H4 (cell line): Measurements from ENCODE around the gene GLO1. TPM values are rescaled to one million over a fixed set of nuclear protein-coding genes. Genes with fewer than 3 reads are reported as not detected.
"Not testable (repeated sequence)": the region's sequence is repeated elsewhere in the genome, so short reads cannot be mapped to it uniquely, and the experiment has no call there.

ENCODE experiments used
- DNase-seq: peaks from one replicate; pipeline ENCODE4 v3.0.0-alpha.2; 2015; ENCODE audit warnings: low spot score
- total RNA-seq: library from RNA; depleted of rRNA; stranded (reverse); fragments of >200 nt; shearing (Covaris generic); gene quantifications from 2 replicates; pipeline ENCODE4 v1.2.3, GENCODE V29; 2014

GLO1 gene
- total RNA-seq, 1 experiment from 2014 or later = 365 TPM

DNA sequence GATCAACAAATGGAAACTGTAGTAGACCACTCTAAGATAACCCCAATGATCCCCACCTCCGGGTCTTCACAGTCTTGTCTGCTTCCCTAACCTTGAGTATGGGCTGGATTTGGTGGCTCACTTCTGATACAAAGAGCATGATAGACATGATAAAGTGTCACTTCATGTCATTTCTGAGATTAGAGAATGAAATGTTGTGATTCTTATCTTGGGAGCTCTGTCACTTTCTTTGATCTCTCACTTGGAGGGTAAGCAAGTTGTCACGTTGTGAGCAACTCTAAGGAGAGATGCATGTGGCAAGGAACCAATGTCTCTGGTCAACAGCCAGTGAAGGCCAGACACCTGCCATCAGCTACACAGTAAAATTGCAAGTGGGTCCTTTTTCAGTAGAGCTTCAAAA is 3.0 kb upstream of the GLO1 start:
- no peak for DNase-seq

DNA sequence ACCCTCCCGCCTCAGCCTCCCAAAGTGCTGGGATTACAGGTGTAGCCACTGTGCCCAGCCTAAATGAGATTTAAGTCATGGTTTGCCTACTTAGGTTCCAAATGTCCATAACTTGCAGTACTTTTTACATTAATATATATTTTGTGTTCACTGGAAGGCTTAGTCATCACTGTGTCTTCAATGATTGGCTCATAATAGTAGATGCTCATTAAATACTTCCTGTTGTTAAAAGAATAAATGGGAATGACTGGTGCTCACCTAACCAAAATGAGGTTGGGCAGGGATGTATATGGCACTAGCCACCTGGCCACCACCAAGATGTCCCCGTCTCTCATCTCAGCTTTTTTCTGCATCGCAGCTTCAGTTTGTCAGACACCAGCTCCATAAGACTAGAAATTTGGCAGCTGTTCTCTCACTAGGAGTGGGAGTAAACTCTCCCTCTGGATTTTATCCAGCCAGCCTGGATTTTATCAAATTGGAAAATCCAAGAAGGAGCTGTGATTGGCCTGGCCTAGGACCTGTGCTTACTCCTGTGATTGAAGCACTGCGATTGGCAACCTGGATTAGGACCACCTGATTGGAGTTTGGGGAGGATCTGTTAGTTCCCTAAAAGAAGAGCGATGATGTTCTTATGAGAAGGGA is 1.1 kb upstream of the GLO1 start:
- DNase-seq = no peak

DNA sequence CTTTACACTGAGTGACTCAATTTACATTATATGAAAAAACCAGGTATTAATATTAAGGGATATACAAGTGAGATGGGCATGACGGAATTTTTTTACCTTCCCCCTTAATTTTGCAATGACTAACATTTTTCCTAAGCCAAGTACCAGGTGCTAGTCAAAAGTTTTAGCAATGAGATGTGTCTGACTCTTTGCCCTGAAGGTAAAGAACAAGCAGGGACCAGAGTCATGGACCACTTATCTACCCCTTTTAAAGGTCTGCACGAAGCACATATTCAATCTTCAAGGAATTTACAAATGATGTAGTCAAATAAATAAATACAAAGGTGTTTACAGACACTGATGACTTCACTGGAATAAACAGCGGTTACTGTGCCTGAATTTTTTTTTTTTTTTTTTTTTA is 1.4 kb downstream of the GLO1 start:
- no peak for DNase-seq

DNA sequence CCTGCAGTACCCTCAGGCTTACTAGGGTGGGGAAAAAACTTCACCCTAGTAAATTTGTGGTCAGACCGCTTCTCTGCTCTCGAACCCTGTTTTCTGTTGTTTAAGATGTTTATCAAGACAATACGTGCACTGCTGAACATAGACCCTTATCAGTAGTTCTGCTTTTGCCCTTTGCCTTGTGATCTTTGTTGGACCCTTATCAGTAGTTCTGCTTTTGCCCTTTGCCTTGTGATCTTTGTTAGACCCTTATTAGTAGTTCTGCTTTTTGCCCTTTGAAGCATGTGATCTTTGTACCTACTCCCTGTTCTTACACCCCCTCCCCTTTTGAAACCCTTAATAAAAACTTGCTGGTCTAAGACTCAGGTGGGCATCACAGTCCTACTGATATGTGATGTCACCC is 3.2 kb downstream of the GLO1 start:
- DNase-seq = not testable (repeated sequence)

DNA sequence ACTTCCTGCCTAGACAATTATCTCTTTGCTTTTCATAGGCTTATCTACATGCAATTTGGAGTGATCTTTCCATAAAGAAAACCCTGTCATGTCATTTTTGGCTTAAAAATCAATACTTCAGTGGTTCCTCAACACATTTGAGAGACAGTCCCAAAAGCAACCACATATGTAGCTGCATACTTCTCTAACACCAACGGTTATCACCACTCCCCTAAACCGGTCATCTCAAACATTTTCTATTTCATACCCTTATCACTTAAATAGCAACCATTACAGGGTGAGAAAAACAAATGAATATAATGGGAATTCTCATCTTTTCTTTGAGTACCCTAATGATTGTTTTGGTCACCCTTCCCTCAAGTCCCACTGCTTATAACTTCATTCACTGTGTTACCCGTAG is 5.1 kb downstream of the GLO1 start:
- no peak for DNase-seq

DNA sequence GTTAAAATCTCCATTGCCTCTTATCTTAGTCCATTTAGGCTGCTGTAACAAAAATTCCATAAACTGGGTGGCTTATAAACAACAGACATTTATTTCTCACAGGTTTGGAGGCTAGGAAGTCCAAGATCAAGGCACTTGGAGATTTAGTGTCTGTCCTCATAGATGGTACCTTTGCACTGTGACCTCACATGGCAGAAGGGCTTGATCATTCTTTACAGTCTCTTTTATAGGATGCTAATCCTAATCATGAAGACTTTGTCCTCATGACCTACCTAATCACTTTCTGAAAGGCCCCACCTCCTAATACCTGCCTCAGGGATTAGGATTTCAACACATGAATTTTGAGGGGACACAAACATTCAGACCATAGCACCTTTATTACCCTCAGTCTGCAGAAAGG is 6.6 kb downstream of the GLO1 start:
- DNase-seq = no peak

DNA sequence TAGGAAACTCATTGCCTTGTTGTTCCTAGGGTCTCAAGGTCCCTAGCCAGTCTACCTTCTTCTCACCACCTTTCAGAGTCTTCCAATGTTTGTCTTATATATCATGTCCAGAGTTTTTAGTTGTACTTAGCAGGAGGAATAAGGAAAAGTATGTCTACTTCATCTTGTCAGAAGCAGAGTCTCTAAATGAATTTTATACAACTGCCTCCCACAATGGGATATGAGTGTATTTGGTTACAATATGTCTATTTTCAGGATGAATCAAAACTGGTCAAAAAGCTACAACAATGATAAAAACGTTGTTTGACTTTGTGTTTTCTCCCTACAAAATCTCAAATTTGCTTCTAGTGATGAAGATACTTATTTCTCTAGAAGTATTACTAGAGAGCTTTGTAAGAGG is 7.0 kb downstream of the GLO1 start:
- no peak for DNase-seq

DNA sequence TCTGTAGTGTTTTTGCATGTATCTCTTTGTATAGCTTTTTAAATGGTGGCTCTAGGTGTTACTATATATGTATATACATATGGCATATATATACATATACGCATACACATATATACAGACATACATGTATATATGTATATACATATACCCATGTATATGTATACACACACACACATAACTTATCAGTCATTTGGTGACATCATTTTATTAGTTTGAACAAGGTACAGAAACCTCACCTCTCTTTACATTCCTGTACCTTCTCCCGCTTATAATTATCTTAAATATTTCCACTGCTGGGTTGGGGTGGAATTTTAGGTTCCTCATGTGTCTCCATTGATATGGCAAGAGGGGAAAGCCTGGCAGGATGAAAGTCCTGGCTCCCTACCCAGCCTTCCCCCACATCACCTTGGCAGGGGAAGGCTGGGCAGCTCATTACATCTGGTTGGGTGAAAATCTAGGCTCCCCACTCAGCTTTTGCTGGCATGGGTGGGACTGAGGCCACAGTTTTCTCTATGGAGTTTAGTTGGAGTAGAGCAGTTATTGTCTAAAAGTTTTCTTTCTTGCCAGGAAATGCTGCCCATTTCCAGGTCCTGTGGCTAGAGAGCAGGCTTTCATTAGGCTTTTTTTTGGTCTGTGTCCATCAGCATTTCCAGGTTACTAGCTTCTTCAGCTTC is 7.6 kb downstream of the GLO1 start:
- DNase-seq = no peak

DNA sequence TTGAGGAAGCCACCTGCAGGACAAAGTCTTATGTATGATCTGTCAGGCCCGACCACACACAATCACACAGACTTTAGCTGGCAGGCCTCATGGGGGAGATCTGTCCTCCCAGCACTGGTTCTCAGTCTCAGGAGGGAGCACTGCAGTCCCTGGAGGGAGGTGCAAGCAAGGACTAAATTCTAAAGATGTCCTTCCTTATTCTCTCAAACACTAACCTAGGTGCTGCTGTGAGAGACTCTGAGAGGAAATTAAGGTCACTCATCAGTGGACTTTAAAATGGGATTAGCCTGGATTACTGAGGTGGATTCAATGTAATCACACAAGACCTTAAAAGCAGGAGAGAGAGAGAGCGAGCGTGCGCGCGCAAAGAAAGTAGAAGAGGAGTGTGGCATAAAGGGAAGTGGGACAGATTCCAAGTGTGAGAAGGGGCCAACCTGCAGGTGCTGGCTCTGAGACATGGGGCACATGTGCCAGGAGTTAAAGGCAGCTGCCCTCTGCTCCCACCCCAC is 14.3 kb downstream of the GLO1 start:
- no peak for DNase-seq

DNA sequence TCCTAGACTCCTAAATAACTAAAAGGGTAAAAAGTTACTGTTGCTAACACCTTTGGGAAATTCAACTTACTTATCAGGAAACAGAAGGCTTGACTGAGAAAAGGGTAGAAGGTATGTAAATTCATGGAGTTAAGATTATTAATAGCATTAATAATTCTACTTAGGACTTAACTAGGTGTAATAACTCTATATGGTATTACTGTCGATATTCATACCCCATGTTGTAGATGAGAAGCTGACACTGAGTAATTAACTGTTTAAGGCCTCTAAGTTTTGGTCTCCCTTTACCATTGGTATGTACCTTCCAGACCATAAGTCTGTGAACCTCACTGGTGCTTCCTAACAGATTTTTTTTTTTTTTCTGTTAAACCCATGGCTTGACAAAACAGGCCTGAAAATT is 15.4 kb downstream of the GLO1 start:
- DNase-seq = no peak

DNA sequence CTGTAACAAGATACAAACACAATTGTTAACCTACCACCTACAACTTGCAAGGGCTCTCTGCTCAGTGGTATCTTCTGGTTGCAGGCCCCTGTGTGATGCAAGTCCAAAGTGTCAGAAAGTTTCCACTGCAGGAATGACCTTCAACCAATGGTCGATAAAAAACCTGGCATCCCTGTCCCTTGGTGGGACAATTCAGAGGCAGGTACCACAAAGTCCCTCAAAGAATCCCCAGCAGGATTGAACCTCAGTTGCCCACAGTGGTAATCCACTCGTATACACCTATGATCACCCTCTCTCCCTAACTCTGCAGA is 15.9 kb downstream of the GLO1 start:
- DNase-seq = no peak

DNA sequence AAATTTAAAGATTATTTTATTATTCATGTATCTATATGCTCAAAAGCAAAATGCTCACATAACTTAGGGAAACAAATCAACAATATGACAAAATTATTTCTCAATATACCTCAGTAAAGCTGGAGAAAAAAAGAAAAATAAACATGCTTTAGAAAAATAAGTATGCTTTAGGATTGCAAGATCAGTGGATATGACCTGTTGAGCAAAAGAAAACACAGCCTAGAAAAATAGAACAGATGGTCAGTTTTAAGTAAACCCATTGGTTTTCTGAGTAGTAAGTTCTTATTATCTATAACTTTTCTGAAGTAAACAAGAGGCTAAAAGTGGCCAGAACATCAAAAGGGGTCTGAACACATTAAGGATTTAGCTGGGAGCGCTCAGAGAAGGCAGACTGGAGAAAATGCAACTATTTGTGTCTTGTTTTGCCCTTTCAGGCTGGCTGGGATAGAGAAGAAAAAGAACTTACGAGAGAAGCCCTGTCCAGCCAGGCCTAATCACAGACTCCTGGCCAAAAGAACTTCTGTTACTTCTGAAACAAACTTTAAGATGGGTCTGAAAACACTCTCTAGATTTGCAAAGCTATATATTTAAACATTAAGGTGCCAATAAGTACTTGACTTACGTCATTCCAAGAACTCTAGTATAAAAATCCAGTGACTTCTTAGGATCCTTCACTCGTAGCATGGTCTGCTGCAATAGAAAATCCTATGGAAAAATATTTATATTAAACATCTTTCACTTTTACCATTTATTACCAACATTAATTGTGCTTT is 16.5 kb downstream of the GLO1 start:
- DNase-seq = no peak

DNA sequence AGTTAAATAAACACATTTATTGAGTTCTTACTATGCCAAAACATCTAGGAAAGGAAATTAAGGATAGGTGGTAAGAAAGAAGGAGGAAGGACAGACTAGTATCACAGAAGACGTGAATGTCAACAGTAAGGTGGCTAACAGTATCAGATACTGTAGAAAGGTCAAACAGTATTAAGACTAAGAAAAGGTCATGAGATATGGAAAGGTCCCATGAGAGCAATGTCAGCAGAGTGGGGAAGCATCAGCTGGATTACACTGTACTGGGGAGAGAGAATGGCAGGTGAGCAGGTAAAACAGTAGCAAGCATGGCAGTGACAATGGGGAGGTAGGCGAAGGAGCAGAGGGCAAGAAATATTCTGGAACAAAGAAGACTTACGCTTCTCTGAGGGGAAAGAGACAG is 18.0 kb downstream of the GLO1 start:
- DNase-seq = no peak

DNA sequence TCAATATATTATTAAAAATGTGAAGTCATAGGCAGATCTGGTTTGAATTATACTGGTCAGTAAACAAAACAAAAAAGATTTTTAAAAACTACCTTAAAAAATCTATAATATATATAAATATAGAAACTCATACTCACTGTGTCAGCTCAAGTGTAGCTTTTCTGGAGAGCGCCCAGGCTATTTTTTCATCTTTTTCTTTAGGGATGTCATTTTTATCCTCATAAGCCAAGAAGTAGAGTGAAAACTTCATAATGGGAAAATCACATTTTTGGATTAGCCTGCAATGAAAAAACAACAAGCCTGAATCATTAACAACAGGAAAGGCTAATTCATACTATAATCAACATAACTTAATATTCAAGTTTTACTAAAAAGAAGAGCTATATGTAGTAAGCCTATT is 18.7 kb downstream of the GLO1 start:
- no peak for DNase-seq

DNA sequence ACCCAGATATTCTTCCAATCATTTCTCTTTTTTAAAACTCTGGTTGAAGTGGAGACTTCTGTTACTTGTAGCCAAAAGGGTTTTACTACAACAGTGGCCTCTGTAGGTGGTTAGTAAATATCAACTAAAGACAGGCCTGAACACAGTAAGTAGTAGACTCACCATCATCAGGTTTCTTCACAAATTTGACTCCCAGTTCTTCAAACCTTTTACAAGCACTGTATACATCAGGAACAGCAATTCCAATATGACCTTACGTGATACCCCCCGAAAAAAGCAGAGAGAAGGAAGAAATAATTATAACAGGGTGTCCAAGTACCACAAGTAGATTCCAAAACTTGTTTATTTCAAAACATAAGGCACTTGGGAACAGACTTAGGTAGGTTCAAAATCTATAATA is 21.1 kb downstream of the GLO1 start:
- DNase-seq = no peak

DNA sequence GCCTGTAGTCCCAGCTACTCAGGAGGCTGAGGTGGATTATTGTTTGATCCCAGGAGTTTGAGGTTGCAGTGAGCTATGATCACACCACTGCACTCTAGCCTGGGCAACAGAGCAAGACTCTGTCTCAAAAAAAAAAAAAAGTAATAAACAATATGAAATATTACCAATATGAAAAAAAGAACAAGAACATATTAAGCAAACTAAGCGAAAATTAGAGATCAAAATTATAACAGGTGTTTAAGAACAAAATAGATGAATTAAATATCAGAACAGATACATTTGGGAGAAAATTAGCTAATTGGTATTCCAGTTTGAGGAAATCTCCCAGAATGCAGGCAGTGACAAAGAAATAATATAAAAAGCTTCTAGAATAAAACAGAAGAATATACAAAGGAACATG is 23.3 kb downstream of the GLO1 start:
- DNase-seq = no peak

DNA sequence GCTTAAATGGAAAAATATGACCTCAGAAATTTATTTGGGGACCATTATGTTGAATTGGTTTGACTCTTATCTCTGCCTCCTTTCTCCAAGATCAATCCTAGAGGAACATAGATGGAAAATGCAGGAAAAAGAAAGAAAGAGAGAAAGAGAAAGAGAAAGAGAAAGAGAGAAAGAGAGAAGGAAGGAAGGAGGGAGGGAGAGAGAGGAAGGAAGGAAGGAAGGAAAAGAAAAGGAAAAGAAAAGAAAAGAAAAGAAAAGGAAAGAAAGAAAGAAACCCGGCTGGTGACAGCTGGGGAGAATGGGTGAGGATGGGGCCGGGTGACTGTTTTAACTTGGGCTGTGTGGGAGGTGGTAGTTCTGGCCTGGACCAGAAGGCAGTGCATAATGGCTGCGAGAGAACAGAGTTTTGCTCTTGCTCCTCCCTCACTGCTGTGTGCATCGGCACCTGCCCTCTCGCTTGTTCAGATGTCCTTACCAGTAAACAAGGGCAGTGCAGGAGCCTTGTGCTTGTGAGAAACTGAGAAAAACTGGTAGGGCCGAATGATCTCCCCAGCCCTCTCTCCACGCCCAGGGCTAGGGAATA is 24.7 kb downstream of the GLO1 start:
- no peak for DNase-seq

DNA sequence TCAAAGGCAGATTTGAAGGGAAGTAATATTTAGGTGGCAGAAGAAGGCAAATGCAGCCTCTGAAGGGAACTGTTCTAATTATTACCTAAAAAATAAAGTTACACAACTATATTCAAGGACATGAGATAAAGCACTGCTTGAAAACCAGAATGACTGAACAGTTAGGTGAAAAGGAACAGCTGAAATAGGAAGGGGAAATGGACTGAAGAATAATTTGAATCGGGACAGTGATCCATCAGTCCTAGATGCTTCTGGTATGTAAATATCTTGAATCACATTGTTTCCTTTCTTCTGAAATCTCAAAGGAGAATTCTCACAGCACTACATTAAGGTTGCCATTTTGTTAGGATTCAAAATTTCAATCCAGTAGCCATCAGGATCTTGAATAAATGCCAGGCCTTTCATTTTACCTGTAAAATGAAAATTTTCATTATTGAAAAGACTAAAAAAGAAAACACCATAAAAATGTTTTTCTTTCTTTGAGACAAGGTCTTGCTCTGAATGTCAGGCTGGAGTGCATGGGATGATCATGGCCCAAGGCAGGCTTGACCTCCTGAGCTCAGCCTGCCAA is 25.9 kb downstream of the GLO1 start:
- no peak for DNase-seq

DNA sequence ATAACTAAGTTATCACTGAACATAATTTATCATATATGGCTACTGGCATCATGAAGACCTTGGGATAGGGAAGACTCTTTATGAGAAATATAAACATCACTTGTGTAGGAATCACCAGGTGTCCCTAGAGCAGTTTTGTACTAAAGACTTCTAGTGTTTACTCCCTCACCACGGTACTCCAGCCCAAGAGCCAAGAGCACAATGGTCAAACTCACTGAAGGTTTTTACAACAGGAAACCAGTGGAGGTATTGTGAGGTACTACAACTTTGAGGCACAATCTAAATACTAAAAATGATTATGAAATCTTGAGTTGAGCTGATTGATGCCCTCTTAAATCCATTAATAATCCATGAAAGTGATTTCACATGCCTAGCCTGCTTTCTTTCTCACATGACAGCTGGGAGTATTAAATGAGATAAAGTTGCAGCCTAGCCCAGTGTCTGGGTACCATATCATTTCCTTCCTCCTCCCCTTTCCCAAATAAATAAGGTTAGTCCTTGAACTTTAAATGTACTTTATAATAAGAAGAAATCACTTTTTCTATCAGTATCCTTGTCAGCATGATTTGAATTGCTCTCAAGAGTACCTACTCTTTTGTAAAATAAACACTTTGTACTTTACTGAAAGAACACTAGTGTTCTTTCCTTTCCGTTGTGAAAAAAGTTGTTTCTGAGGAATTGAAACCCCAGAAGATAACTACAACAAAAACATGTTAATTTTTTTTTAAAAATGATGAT is 26.5 kb downstream of the GLO1 start:
- DNase-seq = no peak

DNA sequence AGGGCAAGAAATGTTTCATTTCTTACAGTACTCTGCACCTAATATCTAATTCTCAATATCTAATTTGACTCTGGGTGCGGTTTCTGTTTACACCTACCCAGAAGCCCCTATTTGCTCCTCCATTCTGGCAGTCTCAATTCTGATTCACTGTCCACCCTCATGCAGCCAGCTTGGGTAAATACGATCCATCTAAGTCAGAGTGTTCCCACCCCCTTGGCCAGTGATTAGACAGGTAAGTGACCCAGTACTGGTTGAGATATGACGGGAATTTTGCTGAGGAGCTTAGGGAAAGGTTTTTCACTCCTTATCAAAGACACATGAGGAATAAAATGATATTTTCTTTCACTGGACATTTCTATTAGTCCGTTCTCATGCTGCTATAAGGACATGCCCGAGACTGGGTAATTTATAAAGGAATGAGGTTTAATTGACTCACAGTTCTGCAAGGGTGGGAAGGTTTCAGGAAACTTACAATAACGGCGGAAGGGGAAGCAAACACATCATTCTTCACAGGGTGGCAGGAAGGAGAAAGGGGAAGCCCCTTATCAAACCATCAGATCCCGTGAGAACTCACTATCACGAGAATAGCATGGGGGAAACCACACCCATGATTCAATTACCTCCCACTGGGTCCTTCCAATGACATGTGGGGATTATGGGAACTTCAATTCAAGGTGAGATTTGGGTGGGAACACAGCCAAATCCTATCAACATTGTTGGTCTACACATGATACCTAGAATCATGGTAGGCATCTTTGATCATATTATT is 29.4 kb downstream of the GLO1 start:
- DNase-seq = no peak

DNA sequence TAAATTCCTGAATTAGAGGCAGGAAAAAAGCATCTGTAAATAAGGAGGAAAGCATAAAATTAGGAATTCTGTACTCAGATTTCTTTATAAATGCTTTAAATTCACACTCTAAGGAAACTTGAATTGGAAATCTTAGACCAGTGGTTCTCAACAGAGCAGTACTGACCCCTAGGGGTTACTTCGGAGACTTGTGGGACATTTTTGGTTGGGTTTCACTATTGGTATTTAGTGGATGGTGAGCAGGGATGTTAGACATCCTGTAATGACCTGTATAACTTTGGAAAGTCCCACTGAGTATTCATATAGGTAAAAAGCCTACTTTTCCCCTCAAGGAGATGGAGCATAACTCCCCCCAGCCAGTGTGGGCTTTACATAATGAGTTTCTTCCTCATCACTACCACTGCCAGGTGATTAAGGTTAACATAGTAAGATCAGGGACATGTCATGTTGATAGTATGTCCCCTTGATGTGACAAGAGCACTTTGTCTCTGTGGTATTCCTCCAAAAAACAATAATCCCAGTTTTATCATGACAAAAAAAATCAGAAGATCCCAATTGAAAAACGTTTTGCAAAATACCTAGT is 31.0 kb downstream of the GLO1 start:
- DNase-seq = peak; percentile 44
